IMR-90 (cell line): Measurements from ENCODE around the gene ALX4. TPM values are rescaled to one million over a fixed set of nuclear protein-coding genes. Genes with fewer than 3 reads are reported as not detected.
A peak's percentile ranks its signal among the peaks of the same experiment; 100 is the strongest.

Source experiments
- ATAC-seq: fragments of 200-7000 bp; cut with Tn5 transposase; 2 replicates; pipeline ENCODE4 v1.9.1; 2020; ENCODE audit warnings: low read depth, mild to moderate bottlenecking, moderate library complexity
- BruUV-seq: library from RNA; stranded (reverse); fragments of 400-500 nt; replicated peaks from 2 replicates; lab custom pipeline; 2021; lab: Mats Ljungman, UMichigan
- CTCF ChIA-PET: fragments of 300-600 bp; formaldehyde crosslinking; extraction: SDS; loops from one replicate; lab custom pipeline; 2021; ENCODE audit warnings: antibody characterized with exemption; lab: Yijun Ruan, JAX
- POLR2A ChIA-PET: fragments of 300-600 bp; sonication (Branson Sonifier 250); formaldehyde crosslinking; loops from one replicate; lab custom pipeline; 2022; ENCODE audit warnings: antibody characterized with exemption; ENCODE audit not compliant: unreplicated experiment; lab: Charles Lee
- DNase-seq: peaks from one replicate; pipeline ENCODE4 v3.0.0; 2013
- H2AFZ ChIP-seq: replicated peaks from 2 replicates; pipeline ENCODE3; 2013; ENCODE audit warnings: low read length, mild to moderate bottlenecking; ENCODE audit not compliant: poor library complexity
- H2AK5ac ChIP-seq: 2 replicates; pipeline ENCODE4 v1.6.1; 2013; ENCODE audit warnings: low read depth, low read length, inconsistent platforms
- H2AK9ac ChIP-seq: replicated peaks from 2 replicates; pipeline ENCODE3; 2013; ENCODE audit warnings: mild to moderate bottlenecking, low read depth, low read length, moderate library complexity; ENCODE audit not compliant: poor library complexity
- H2BK120ac ChIP-seq: 2 replicates; pipeline ENCODE4 v1.6.1; 2013; ENCODE audit warnings: low read depth, low read length, inconsistent platforms
- H2BK15ac ChIP-seq: 3 replicates; pipeline ENCODE4 v1.6.1; 2013; ENCODE audit warnings: low read depth, low read length, inconsistent platforms
- H2BK20ac ChIP-seq: 2 replicates; pipeline ENCODE4 v1.6.1; 2013; ENCODE audit warnings: low read depth, mild to moderate bottlenecking, inconsistent platforms, low read length, moderate library complexity
- H2BK5ac ChIP-seq: 2 replicates; pipeline ENCODE4 v1.6.1; 2013; ENCODE audit warnings: mild to moderate bottlenecking, low read depth, low read length, inconsistent platforms; ENCODE audit not compliant: poor library complexity, severe bottlenecking
- H3K14ac ChIP-seq: replicated peaks from 2 replicates; pipeline ENCODE4 v1.6.1; 2013; ENCODE audit warnings: low read depth, low read length, inconsistent platforms
- H3K18ac ChIP-seq: 2 replicates; pipeline ENCODE4 v1.6.1; 2013; ENCODE audit warnings: low read depth, low read length, control low read depth
- H3K23ac ChIP-seq: 2 replicates; pipeline ENCODE4 v1.6.1; 2013; ENCODE audit warnings: low read depth, low read length, inconsistent platforms
- H3K27ac ChIP-seq: 2 replicates; pipeline ENCODE4 v1.5.1; 2013; ENCODE audit warnings: mild to moderate bottlenecking, control low read depth, low read length; ENCODE audit not compliant: insufficient read depth
- H3K27me3 ChIP-seq: 2 replicates; pipeline ENCODE4 v1.6.1; 2013; ENCODE audit warnings: low read length; ENCODE audit not compliant: control insufficient read depth, insufficient read depth
- H3K36me3 ChIP-seq: 2 replicates; pipeline ENCODE4 v1.6.1; 2013; ENCODE audit warnings: low read length, mixed read lengths; ENCODE audit not compliant: control insufficient read depth, insufficient read depth
- H3K4ac ChIP-seq: 2 replicates; pipeline ENCODE4 v1.6.1; 2013; ENCODE audit warnings: low read depth, low read length, inconsistent platforms
- H3K4me1 ChIP-seq: 2 replicates; pipeline ENCODE4 v1.6.1; 2013; ENCODE audit warnings: low read length, mixed read lengths; ENCODE audit not compliant: control insufficient read depth, insufficient read depth
- H3K4me2 ChIP-seq: 2 replicates; pipeline ENCODE4 v1.6.1; 2013; ENCODE audit warnings: low read depth, mild to moderate bottlenecking, control low read depth, low read length, moderate library complexity
- H3K4me3 ChIP-seq: 2 replicates; pipeline ENCODE4 v1.5.1; 2013; ENCODE audit warnings: low read depth, mild to moderate bottlenecking, control low read depth, low read length, moderate library complexity; ENCODE audit not compliant: insufficient read depth
- H3K56ac ChIP-seq: 2 replicates; pipeline ENCODE4 v1.6.1; 2013; ENCODE audit warnings: low read length, inconsistent platforms; ENCODE audit not compliant: insufficient read depth; ENCODE audit errors: extremely low read depth
- H3K79me1 ChIP-seq, 2 experiments: 2 replicates each; pipeline ENCODE4 v1.6.1; 2013; ENCODE audit warnings: low read length in 2 of 2, inconsistent platforms in 1 of 2, low read depth in 1 of 2
- H3K9ac ChIP-seq: 2 replicates; pipeline ENCODE4 v1.6.1; 2013; ENCODE audit warnings: low read depth, low read length, control low read depth
- H3K9me1 ChIP-seq: 2 replicates; pipeline ENCODE4 v1.6.1; 2013; ENCODE audit warnings: low read length, inconsistent platforms; ENCODE audit not compliant: insufficient read depth
- H3K9me3 ChIP-seq: 2 replicates; pipeline ENCODE4 v1.6.1; 2013; ENCODE audit warnings: low read length; ENCODE audit not compliant: control insufficient read depth, insufficient read depth
- H4K20me1 ChIP-seq: 2 replicates; pipeline ENCODE4 v1.6.1; 2013; ENCODE audit warnings: low read length, inconsistent platforms; ENCODE audit not compliant: insufficient read depth
- H4K5ac ChIP-seq: 2 replicates; pipeline ENCODE4 v1.6.1; 2013; ENCODE audit warnings: mild to moderate bottlenecking, low read depth, low read length, control low read depth
- H4K8ac ChIP-seq, 2 experiments: 2 replicates each; pipeline ENCODE4 v1.6.1; 2013; ENCODE audit warnings: low read depth in 2 of 2, low read length in 2 of 2, control low read depth in 1 of 2, inconsistent platforms in 1 of 2
- H4K91ac ChIP-seq: 2 replicates; pipeline ENCODE4 v1.6.1; 2013; ENCODE audit warnings: low read depth, low read length, inconsistent platforms; ENCODE audit not compliant: insufficient read depth
- BHLHE40 ChIP-seq: fragments of 150-350 bp; IDR thresholded peaks from 2 replicates; pipeline ENCODE4 v1.6.1; 2016; ENCODE audit warnings: mild to moderate bottlenecking, low read depth, low read length
- CEBPB ChIP-seq: IDR thresholded peaks from 2 replicates; pipeline ENCODE4 v1.6.1; 2012; ENCODE audit warnings: low read depth, low read length, improper control_type of control experiment
- FOS ChIP-seq: fragments of 150-350 bp; IDR thresholded peaks from 2 replicates; pipeline ENCODE4 v1.6.1; 2016; ENCODE audit warnings: low read depth, low read length
- MAFK ChIP-seq: IDR thresholded peaks from 2 replicates; pipeline ENCODE4 v1.6.1; 2012; ENCODE audit warnings: low read depth, low read length, improper control_type of control experiment
- MAZ ChIP-seq: IDR thresholded peaks from 2 replicates; pipeline ENCODE4 v1.6.1; 2012; ENCODE audit warnings: low read depth, mild to moderate bottlenecking, low read length, improper control_type of control experiment, moderate library complexity, borderline replicate concordance
- MXI1 ChIP-seq: IDR thresholded peaks from 2 replicates; pipeline ENCODE4 v1.6.1; 2012; ENCODE audit warnings: low read depth, mild to moderate bottlenecking, low read length, moderate library complexity, borderline replicate concordance
- NFE2L2 ChIP-seq: fragments of 150-350 bp; IDR thresholded peaks from 2 replicates; pipeline ENCODE4 v1.6.1; 2016; ENCODE audit warnings: low read depth, mild to moderate bottlenecking, low read length
- POLR2A ChIP-seq: IDR thresholded peaks from 2 replicates; pipeline ENCODE4 v1.6.1; 2012; ENCODE audit warnings: mild to moderate bottlenecking, low read depth, low read length
- RCOR1 ChIP-seq: IDR thresholded peaks from 2 replicates; pipeline ENCODE4 v1.6.1; 2012; ENCODE audit warnings: mild to moderate bottlenecking, low read length, improper control_type of control experiment; ENCODE audit not compliant: insufficient replicate concordance
- RFX5 ChIP-seq: IDR thresholded peaks from 2 replicates; pipeline ENCODE4 v1.8.0; 2012; ENCODE audit warnings: low read depth, mild to moderate bottlenecking, low read length, moderate library complexity
- SMC3 ChIP-seq: fragments of 150-350 bp; IDR thresholded peaks from 2 replicates; pipeline ENCODE4 v1.6.1; 2016; ENCODE audit warnings: low read depth, mild to moderate bottlenecking, antibody characterized with exemption, low read length, moderate library complexity
- WGBS, 2 experiments: methylation state at CpG; one replicate each; pipeline versions ENCODE4 v1.1.5 to v1.1.7; 2013; ENCODE audit warnings: missing lambda C conversion rate in 2 of 2; ENCODE audit not compliant: insufficient read length in 1 of 2; ENCODE audit errors: extremely low coverage in 2 of 2; 5-methylcytosine and 5-hydroxymethylcytosine counted together
- dilution Hi-C: fragments of 300-500 bp; cut with HindIII; formaldehyde crosslinking; loops from one replicate; pipeline ENCODE4 v1.14.3; 2018; ENCODE audit warnings: low sequenced_read_pairs; ENCODE audit not compliant: unreplicated experiment
- in situ Hi-C: fragments of 300-500 bp; cut with MboI; formaldehyde crosslinking; loops from 3 replicates; pipeline ENCODE4 v1.14.3; 2019; ENCODE audit warnings: low sequenced_read_pairs, inconsistent platforms, mixed read lengths
- intact Hi-C: fragments of 100-400 bp; cut with micrococcal nuclease; formaldehyde crosslinking; loops from 2 replicates; pipeline ENCODE4 v1.10.0; 2022
- polyA plus RNA-seq, 3 experiments: library from polyadenylated mRNA; depleted of rRNA; stranded (reverse); fragments of >200 nt; gene quantifications; 2 replicates each; pipeline ENCODE4 v1.2.3, GENCODE V29; 2012; ENCODE audit warnings: low replicate concordance in 1 of 3
- total RNA-seq: library from RNA; depleted of rRNA; stranded (reverse); fragments of >200 nt; gene quantifications from 2 replicates; pipeline ENCODE4 v1.2.3, GENCODE V29; 2012
- TF ChIP-seq, protein P1 (sequence below): fragments of 150-350 bp; IDR thresholded peaks from 2 replicates; pipeline ENCODE4 v1.6.1; 2016; ENCODE audit warnings: low read depth, mild to moderate bottlenecking, low read length, moderate library complexity, borderline replicate concordance
- TF ChIP-seq, protein P2 (sequence below): fragments of 150-350 bp; IDR thresholded peaks from 2 replicates; pipeline ENCODE4 v1.6.1; 2017; ENCODE audit warnings: mild to moderate bottlenecking, antibody characterized with exemption, low read length, low read depth
- TF ChIP-seq, protein P3 (sequence below): conservative IDR thresholded peaks from 2 replicates; pipeline ENCODE4 v1.5.1; 2012; ENCODE audit warnings: mild to moderate bottlenecking, low read depth, low read length, improper control_type of control experiment

Gene ALX4
- total and polyA plus RNA-seq, 2 of the 4 experiments (the other 2 are of a cell fraction): not detected

DNA sequence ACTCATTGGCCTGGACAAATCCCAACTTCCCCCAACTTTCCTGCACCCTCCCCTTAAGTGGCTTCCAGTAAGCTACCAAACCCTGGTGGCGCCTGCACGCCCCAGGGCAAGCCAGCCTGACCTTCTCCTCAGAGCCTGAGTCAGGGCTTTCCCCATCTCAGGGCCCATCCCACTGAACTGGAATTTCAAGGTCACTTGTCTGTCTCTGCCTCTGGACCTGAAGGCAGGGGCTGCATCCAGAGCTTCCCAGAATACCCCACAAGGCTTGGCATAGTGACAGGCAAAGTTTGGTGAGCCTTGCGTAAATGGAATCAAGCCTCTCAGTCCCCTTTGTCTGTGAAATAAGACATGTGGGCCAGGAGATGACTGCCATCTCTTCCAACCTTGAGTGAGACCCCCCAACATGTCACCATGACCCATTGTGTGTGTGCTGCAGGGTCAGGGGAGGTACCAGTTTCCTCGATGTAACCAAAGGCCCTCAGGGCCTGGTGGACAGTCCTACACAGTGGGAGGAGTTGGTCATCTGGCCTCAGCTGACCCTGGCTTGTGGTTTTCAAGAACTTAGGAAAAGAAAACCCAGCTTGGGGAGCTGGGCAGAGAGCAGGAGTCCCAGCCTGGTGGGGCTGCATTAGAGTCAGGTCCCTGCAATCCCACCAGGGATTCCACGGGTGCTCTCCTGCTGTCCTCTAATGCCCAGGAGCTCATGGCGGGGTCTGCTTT lies 8.9 kb downstream of the ALX4 start:
- BruUV-seq: no TSS peak
- no peaks in the 10 kb centered on the region; the same call in 1 of the 2 replicates for H3K9me1 ChIP-seq
- ATAC-seq (peak; percentile 31; the same call in 1 of the 2 replicates), DNase-seq (no peak)
- H3K4me3 ChIP-seq: no peak overlapping the region
- no peak overlapping the region for H2BK15ac ChIP-seq
- no peak for TF ChIP-seq RCOR1
- TF ChIP-seq BHLHE40: no peak
- TF ChIP-seq CEBPB: no peak
- TF ChIP-seq MAFK: no peak
- TF ChIP-seq, protein P1, sequence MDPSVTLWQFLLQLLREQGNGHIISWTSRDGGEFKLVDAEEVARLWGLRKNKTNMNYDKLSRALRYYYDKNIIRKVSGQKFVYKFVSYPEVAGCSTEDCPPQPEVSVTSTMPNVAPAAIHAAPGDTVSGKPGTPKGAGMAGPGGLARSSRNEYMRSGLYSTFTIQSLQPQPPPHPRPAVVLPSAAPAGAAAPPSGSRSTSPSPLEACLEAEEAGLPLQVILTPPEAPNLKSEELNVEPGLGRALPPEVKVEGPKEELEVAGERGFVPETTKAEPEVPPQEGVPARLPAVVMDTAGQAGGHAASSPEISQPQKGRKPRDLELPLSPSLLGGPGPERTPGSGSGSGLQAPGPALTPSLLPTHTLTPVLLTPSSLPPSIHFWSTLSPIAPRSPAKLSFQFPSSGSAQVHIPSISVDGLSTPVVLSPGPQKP: no peak
- no peak for TF ChIP-seq SMC3
- TF ChIP-seq, protein P2, sequence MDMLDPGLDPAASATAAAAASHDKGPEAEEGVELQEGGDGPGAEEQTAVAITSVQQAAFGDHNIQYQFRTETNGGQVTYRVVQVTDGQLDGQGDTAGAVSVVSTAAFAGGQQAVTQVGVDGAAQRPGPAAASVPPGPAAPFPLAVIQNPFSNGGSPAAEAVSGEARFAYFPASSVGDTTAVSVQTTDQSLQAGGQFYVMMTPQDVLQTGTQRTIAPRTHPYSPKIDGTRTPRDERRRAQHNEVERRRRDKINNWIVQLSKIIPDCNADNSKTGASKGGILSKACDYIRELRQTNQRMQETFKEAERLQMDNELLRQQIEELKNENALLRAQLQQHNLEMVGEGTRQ: no peak
- TF ChIP-seq MXI1: no peak
- TF ChIP-seq POLR2A: no peak
- TF ChIP-seq FOS: no peak
- no peak for TF ChIP-seq RFX5
- no peak for TF ChIP-seq MAZ
- no peak for TF ChIP-seq NFE2L2
- TF ChIP-seq, protein P3, sequence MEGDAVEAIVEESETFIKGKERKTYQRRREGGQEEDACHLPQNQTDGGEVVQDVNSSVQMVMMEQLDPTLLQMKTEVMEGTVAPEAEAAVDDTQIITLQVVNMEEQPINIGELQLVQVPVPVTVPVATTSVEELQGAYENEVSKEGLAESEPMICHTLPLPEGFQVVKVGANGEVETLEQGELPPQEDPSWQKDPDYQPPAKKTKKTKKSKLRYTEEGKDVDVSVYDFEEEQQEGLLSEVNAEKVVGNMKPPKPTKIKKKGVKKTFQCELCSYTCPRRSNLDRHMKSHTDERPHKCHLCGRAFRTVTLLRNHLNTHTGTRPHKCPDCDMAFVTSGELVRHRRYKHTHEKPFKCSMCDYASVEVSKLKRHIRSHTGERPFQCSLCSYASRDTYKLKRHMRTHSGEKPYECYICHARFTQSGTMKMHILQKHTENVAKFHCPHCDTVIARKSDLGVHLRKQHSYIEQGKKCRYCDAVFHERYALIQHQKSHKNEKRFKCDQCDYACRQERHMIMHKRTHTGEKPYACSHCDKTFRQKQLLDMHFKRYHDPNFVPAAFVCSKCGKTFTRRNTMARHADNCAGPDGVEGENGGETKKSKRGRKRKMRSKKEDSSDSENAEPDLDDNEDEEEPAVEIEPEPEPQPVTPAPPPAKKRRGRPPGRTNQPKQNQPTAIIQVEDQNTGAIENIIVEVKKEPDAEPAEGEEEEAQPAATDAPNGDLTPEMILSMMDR: no peak
- peaks cover 2% of the 10 kb centered on the region; the same call in 1 of the 2 replicates for H3K9me3 ChIP-seq
- H2BK20ac ChIP-seq: no peak overlapping the region
- H2BK120ac ChIP-seq: no peak overlapping the region
- in situ Hi-C loops (no loop called here), dilution Hi-C loops (no loop called here), intact Hi-C loops (no loop called here)
- H2AFZ ChIP-seq: no peak overlapping the region
- H4K5ac ChIP-seq: no peak overlapping the region
- no peaks in the 10 kb centered on the region for H3K36me3 ChIP-seq
- CTCF ChIA-PET: no interaction called here
- POLR2A ChIA-PET: no interaction called here
- H3K4ac ChIP-seq: no peak overlapping the region
- H3K4me2 ChIP-seq: no peak overlapping the region
- H4K8ac ChIP-seq: no peak overlapping the region
- no peak overlapping the region for H3K27ac ChIP-seq
- H3K14ac ChIP-seq: no peak overlapping the region
- H3K9ac ChIP-seq: no peak overlapping the region
- WGBS, 2 experiments: 60% methylated on average over 1 of the region's 6 CpGs; no CpG with 5 or more reads in 1 of the 2 experiments
- H3K18ac ChIP-seq: no peak overlapping the region
- no peaks in the 10 kb centered on the region for H4K20me1 ChIP-seq
- H3K27me3 ChIP-seq: peaks cover 79% of the 10 kb centered on the region
- H4K91ac ChIP-seq: no peak overlapping the region
- H2AK5ac ChIP-seq: no peak overlapping the region
- H3K4me1 ChIP-seq: peaks cover 2% of the 10 kb centered on the region; the same call in 1 of the 2 replicates
- H3K56ac ChIP-seq: no peak overlapping the region
- H3K23ac ChIP-seq: no peak overlapping the region
- H2BK5ac ChIP-seq: no peak overlapping the region
- H3K79me1 ChIP-seq: no peaks in the 10 kb centered on the region
- no peak overlapping the region for H2AK9ac ChIP-seq
